HG03135 (cell line): ENCODE measurements around the gene CARS2.
A peak's percentile ranks its signal among the peaks of the same experiment; 100 is the strongest.
"Not testable (repeated sequence)": the region's sequence is repeated elsewhere in the genome, so short reads cannot be mapped to it uniquely, and the experiment has no call there.

ENCODE experiments used
- ATAC-seq: cut with Tn5 transposase; IDR thresholded peaks from one replicate; pipeline ENCODE4 v1.9.1; 2021; ENCODE audit warnings: mild to moderate bottlenecking, moderate library complexity; ENCODE audit not compliant: unreplicated experiment

CARS2 gene

GRCh38 chr13:110624766-110625756 is 80.9 kb downstream of the CARS2 start:
- no peak for ATAC-seq

DNA sequence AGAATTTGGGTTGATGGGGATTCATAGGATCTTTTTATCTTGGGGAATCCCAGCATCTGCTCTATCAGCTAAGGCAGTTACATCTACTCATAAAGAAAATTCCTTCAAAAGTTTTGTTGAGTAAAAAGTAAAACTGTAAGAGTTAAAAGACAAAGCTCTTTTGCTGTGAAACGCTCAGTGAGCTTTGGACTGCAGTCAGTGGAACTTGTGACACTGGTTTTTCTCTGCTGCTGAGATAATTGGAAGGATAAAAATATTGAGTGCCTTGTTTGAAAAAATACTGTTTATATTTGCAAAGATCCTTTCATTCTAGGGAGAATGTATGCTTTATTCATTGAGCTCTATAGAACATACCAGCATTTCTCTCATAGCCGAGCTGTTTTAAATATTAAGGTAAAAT is 85.3 kb downstream of the CARS2 start:
- no peak for ATAC-seq

GRCh38 chr13:110618780-110619179 is 87.1 kb downstream of the CARS2 start:
- no peak for ATAC-seq

GRCh38 chr13:110618167-110618566 is 87.7 kb downstream of the CARS2 start:
- no peak for ATAC-seq

DNA sequence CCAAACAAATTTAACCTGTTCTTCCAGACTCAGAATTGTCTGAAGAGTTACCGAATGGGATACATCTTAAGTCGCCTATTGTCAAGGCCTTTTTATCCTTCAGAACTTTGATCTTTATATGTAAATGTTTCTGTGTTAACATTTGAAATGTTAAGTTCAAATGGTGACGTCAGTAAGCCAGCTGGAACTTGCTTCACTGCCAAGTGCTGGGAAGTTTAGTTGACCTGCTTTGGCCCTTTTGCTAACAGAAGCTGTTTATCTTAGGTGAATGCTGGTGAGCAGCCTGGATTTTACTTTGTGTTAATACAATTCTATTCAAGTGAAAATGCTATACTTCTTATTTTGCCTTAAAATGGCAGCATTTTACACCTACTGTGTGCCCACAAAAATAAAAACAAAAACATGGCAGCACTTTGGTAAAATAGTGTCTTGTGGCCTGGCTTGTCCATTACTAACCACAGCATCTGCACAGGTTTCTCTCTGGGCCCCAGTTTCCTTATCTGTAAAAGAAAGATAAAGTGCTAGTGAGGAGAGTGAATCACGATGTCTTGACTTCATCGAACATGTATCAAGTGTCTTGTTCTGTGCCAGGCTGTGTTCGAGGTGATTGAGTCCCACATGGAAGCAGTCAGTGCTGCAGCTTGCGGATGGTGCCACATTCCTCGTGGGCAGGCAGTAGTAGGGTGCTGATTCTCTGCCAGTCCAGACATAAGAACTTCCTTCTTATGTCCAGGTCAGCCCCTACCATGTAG is 88.4 kb downstream of the CARS2 start:
- ATAC-seq, result no peak

GRCh38 chr13:110616103-110617101 is 89.5 kb downstream of the CARS2 start:
- ATAC-seq, result peak; percentile 42

DNA sequence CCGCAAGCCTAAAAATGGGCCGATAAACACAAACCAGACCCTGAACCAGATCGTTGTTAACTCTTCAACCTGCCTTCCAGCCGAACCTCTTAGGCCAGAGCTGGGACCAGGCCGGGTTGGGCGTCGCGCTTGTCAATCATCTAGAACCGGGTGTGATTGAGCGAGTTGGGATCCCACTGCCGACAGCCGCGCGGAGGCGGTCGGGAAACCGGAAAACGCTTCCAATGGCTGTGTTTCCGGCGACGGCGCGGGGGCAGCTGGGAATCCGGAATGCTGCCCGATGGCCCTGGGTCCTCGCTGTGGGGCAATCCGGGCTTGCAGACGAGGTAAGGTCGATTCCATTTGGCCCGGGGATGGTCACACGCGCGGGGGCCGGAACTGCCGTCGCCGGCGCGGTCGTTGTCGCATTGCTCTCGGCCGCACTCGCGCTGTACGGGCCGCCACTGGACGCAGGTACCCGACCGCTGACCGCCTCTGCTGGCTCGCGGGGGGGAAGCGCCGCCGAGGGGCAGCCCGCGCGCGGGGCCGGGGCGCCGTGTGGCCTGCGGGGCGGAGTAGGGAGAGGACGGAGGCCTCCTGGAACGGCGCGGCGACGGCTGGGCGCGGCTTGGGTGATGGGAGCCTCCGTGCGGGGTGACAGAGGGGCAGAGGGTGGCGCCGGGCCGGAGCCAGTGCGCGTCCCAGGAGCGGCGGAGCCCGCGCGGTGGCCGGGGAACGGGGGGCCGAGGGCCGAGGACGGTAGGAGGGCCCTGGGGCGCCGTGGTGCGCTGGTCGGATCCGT is 90.4 kb downstream of the CARS2 start, which contains the start of gene NAXD:
NAXD (plus strand) TSS at position 224 of the 781 bp plus-strand sequence; CDS start at position 281, 57 bp downstream.
- peak; percentile 79 for ATAC-seq

GRCh38 chr13:110615005-110615321 is 91.0 kb downstream of the CARS2 start:
- ATAC-seq, result no peak

DNA sequence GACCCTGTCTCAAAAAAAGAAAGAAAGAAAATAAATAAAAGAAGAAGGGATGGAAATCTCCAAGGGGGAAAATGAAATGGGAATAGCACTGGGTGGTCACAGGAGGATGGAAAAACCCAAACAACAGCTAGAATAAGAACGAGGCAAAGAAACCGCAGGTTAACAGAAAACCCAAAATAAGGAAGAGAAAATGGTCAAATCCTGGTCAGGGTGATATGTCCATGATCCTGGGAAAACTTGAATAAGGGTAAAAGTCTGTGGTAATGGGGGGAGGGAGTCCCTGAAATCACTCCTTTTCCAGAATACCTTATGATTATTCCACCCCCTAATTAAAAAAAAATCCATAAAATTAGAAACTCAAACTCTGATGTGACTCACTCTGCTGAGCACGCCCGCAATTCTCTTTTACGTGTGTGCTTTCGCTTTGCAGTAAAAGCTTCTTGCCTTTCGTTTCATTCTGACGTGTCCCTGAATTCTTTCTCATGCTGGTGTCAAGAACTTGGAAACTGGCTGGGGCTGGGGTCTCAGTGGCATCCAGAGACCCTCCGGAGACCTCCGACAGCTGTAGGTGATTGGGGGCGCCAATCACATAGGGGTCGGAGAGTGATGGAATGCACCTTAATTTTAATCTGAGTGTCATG is 94.8 kb downstream of the CARS2 start:
- peak; percentile 35 for ATAC-seq

DNA sequence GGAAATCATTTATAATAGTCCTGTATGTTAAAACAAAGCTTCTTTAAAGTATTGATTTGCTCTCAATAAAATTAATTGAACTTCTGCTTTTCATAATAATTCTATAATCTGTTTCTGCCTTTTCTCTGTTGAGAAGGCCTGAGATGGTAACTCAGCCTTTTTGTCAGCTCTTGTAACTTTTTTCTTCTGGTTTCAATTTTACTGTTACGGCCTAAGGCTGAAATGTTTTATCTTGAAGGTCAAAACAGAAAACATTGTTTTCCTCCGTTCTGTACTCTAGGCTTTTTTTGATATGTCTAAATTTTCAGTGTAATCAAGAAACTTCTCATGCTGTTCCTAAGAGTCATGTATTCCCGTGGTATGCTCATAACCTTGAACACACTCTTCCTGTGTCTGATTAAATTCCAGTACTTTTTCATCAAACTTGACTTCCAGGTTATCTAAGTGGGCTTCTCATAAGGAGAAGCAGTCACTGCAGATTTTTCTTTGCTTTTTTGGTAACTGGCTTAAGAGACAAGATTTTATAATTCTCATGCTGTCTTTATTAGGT is 98.2 kb downstream of the CARS2 start:
- no peak for ATAC-seq

DNA sequence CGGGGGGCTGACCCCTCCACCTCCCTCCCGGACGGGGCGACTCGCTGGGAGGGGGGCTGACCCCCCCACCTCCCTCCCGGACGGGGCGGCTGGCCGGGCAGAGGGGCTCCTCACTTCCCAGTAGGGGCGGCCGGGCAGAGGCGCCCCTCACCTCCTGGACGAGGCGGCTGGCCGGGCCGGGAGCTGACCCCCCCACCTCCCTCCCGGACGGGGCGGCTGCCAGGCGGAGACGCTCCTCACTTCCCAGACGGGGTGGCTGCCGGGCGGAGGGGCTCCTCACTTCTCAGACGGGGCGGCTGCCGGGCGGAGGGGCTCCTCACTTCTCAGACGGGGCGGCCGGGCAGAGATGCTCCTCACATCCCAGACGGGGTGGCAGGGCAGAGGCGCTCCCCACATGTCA is 99.6 kb downstream of the CARS2 start:
- ATAC-seq, result not testable (repeated sequence)

DNA sequence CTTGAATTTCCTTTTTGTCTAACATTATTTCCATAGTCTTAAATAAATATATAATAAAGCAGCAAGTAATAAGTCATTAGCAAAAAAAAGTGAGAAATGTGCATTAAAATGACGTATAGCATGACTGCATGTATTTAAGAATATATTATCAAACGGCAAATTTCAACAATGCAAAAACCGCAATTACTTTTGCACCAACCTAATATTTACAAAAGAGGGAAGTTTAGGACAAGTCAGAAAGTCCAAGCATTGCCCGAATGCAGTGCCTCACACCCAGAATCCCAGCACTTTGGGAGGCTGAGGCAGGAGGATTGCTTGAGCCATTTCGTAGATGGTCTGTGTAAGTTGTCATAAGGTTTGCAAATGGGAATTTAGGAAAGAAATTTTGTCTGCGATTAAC is 100.8 kb downstream of the CARS2 start:
- no peak for ATAC-seq

DNA sequence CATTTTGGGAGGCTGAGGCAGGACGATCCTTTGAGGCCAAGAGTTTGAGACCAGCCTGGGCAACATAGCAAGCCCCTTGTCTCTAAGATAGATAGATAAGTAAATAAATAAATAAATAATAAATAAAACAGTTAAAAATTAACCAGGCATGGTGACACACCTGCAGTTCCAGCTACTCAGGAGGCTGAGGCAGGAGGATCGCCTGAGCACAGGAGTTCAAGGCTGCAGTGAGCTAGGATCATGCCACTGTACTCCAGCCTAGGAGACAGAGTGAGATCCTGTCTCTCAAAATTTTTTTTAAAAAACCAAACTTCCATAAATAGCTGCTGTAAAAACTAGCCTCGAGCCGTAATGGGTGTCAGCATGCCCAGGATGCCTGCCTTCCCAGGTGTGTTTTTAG is 104.9 kb downstream of the CARS2 start:
- no peak for ATAC-seq

DNA sequence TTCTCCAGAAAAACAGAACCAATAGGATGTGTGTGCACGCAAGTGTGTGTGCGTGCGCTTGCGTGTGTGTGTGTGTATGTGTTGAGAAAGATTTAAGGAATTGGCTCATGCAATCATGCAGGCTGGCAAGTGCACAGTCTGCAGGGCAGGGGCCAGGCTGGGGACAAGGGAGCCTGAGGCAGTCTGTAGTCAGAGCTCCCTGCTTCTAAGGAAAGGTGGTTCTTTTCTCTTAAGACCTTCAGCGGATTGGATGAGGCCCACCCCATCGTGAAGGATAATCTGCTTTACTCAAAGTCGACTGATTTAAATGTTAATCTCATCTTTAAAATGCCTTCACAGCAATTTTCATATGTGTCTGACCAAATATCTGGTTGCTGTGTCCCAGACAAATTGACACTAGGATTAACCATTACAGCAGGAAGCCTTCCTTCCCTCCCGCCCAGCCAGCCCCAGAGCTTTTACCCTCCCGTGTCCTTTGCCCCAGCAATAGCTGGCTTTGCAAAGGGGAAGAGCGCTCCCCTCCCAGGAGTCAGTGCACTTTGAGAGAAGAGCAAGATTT is 105.6 kb downstream of the CARS2 start:
- no peak for ATAC-seq

DNA sequence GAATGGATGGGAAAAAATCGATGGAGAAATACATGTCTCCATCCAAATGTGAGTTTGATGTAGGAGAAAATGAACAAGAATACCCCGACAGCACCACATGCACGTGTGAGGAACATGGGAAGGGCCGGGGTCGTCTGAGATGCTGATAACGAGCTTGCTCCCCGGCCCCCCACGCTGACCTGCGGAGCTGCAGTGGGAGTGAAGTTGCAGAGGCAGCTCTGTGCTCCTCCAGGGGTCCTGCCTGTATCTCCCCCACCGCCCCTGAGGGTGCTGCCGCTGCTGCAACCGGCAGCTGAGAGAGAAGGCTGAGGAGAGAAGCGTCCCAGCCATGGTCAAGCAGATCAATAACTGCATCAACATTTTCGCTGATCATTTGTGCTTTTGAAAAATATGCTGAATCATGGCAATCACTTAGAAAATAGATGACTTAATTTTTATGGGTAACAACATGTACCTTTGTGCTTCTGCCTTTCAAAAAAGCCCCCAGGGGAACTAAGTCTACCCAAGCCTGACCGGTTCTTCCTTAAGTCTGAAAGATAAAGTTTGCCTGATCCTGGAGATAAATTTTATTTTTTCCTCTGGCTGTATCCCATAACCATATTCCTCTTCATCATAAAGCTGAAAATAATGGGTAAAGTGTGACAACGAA is 108.8 kb downstream of the CARS2 start:
- no peak for ATAC-seq

GRCh38 chr13:110593430-110594130 is 112.3 kb downstream of the CARS2 start:
- peak; percentile 71 for ATAC-seq

DNA sequence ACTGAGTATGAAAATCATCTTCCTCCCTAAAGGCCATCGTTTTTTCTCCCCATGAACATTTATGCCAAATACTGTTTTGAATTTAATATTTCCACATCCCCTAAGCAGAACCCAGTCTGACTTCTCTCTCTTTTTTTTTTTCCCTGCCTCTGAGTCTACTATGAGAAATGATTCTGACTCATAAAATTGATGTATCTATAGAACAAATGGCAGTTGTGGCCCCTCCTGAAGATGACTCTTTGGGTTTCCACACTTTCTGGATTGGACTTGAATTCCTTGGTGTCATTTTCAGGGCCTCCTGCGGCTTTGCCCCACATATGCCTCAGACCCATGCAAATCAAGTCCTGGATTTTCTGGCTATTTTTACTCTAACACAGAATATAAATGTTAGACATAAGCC is 113.3 kb downstream of the CARS2 start:
- ATAC-seq, result no peak
